VCaP (cell line): ENCODE data around the gene RBM22.
A peak's percentile ranks its signal among the peaks of the same experiment; 100 is the strongest.

Source experiments
- H3K27ac ChIP-seq: fragments of 450-650 bp; 2 replicates; pipeline ENCODE4 v1.5.1; 2017
- TF ChIP-seq, protein P1 (sequence below): fragments of 450-650 bp; conservative IDR thresholded peaks from 2 replicates; pipeline ENCODE4 v1.5.1; 2017; ENCODE audit warnings: mild to moderate bottlenecking, moderate library complexity

Gene RBM22

DNA sequence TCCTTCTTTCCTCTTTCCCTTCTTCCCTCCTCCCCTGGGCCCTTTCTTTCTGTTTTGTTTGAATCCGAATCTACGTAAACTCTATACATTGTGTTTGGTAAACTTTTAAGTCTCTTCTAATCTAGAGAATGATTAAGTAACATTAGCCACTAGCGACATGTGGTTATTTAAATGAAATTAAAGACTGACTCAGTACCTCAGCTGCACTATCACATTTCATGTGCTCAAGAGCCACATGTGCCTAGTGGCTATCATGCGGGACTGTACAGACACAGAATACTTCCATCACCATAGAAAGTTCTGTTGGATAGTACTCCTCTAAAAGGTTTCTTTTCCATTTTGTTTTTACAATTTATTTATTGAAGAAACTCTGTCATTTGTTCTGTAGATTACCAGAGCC is 29.0 kb upstream of the RBM22 start:
- H3K27ac ChIP-seq, result no peak overlapping the region
- TF ChIP-seq, protein P1, sequence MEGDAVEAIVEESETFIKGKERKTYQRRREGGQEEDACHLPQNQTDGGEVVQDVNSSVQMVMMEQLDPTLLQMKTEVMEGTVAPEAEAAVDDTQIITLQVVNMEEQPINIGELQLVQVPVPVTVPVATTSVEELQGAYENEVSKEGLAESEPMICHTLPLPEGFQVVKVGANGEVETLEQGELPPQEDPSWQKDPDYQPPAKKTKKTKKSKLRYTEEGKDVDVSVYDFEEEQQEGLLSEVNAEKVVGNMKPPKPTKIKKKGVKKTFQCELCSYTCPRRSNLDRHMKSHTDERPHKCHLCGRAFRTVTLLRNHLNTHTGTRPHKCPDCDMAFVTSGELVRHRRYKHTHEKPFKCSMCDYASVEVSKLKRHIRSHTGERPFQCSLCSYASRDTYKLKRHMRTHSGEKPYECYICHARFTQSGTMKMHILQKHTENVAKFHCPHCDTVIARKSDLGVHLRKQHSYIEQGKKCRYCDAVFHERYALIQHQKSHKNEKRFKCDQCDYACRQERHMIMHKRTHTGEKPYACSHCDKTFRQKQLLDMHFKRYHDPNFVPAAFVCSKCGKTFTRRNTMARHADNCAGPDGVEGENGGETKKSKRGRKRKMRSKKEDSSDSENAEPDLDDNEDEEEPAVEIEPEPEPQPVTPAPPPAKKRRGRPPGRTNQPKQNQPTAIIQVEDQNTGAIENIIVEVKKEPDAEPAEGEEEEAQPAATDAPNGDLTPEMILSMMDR, result no peak

DNA sequence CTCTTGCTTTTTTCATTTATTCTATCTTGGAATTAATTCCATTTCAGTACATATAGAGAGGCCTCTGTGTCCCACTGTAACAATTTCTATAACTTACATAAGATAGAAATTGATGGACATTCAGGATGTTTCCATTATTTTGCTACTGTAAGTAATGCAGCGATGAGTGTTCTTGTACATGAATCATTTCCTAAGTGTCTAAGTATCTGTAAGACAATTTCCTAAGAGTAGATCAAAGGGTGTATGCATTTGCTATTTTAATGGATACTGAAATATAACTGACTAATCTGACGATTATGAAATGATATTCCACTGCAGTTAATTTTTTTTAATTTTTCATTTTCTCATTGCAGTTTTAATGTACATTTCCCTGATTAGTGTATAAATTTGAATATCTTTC is 23.0 kb upstream of the RBM22 start:
- TF ChIP-seq, protein P1, result no peak
- H3K27ac ChIP-seq, result peak overlapping the region; percentile 44

DNA sequence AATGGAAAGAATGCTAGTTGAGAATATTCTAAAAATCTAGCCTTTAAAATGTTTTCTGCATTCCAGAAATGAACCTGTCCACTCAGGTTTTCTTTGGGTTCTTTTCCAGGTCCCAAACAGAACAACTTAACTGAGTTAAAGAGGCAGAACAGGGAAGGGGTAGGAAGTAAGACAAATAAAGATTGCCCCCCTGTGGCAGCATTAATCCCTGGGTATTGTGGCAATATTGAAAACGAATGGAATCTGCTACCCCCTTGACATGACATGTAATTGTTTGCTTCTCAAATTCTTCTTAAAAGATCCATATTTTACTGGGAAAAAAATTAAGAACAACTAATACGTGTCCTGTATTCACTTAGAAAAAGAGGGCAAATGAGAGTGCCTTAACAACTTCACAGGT is 9.3 kb upstream of the RBM22 start:
- TF ChIP-seq, protein P1, result peak; percentile 47
- H3K27ac ChIP-seq, result no peak overlapping the region

DNA sequence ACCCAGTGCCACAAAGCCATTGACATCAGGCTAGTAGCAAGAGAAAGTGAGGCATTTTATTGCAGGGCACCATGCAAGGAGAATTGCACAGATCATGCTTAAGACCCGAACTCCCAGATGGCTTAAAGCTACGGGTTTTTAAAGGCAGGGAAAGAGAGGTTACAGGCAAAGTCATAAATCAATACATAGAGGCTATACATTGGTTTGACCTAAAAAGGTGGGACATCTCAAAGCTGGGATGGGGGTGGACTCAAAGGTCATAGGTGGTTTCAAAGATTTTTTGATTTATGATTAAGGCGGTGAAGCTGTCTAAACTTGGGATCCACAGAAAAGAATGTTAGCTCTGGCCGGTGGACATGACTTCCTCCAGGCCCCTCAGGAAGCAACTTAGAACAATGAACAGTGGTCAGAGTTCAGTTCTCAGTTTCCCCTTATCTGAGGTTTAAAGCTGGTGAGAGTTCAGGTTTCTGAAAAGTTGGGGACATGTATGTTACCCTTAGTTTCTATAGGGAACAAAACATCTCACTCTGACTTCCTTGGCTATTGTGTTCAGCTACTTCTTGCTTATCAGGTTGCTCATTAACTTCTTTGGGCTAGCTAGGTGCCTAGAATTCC is 6.0 kb upstream of the RBM22 start:
- no peak overlapping the region for H3K27ac ChIP-seq
- TF ChIP-seq, protein P1, result no peak

DNA sequence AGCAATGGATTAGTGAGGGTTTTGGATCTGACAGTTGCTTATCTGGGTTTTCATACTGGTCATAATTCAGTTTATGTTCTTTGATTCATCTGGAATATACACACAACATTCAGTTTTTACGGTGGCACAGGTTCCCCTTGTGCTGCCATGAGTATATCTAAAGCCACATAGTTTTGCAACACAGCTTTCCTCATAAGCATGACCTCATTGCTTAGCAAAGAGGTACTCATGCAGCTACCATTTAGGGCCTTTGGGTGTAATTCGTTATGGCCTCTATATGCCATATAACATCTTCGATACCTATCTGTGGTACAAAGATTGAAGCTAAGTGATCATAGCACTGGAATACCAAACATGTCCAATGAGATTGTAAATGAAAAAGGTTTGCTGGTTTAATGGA is 2.9 kb upstream of the RBM22 start:
- no peak overlapping the region for H3K27ac ChIP-seq
- TF ChIP-seq, protein P1, result no peak

DNA sequence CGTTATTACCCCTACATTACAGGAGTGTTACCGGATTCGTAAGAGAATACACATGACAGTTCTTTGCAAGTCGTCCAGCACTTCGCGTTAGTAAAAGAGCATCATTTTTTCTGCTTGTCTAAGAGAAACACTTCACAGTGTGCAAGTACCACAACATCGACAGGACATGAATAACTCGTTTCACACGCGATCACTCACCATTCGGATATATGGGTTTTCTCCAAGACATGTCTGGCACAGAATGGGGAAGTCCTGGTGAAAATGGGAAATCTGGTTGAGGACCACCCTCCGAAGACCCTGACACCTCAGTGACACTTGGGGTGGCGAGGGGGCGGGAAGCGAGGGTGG is 642 bp downstream of the RBM22 start:
- peak overlapping the region; percentile 95 for H3K27ac ChIP-seq
- TF ChIP-seq, protein P1, result no peak

DNA sequence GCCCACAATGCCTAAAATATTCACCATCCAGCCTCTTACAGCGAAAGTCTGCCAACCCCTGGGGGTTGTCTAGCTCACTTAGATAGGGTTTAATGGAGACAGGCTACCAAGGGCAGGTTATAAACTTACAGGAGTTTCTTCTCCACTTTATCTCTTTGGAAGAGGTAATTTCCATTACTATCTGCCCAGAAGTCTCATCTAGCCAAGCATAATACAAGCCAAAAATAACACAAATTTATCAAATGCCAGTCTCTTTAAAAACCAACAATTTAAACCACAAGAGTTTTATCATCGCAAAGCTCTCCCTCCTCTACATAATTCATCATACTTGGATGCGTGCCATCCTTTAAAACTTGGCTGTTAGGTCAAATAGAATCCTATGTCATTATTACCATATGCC is 6.2 kb downstream of the RBM22 start:
- H3K27ac ChIP-seq, result no peak overlapping the region
- TF ChIP-seq, protein P1, result no peak
